ENCODE results near the gene SKOR1. TPM values are rescaled to one million over a fixed set of nuclear protein-coding genes. Genes with fewer than 3 reads are reported as not detected.

Gene SKOR1
- total and polyA plus RNA-seq, 7 donors, result 0.06 to 0.48 (median 0.13) TPM

GRCh38 chr15:67822537-67823313 is 2.6 kb upstream of the SKOR1 start:
- no peak overlapping the region for H3K27ac ChIP-seq
- no peak for TF ChIP-seq CTCF (IDR thresholded peaks at IDR 0.05)
- ATAC-seq (no peak), DNase-seq (peak; percentile 6 to 53)
- H3K4me1 ChIP-seq, result peaks cover 13% of the 10 kb centered on the region
- 2 to 5% (median 4%) methylated on average over 28 to 46 of the region's 46 CpGs for WGBS, 3 donors
- intact Hi-C loops (cut with DNase I), result no loop called here
- H3K36me3 ChIP-seq (ENCODE audit: insufficient read depth in 1 of 2, low read depth in 1 of 2), result no peaks in the 10 kb centered on the region
- H3K27me3 ChIP-seq (ENCODE audit: insufficient read depth in 3 of 3, low read length in 2 of 3), result peaks cover 0 to 99% (median 64%) of the 10 kb centered on the region in 3 donors
- no peaks in the 10 kb centered on the region for H3K9me3 ChIP-seq
- peak overlapping the region; percentile 58 for H3K4me3 ChIP-seq

- no peak for TF ChIP-seq CTCF (IDR thresholded peaks at IDR 0.05)
- no peak for ATAC-seq
- intact Hi-C loops (cut with DNase I), result no loop called here
- no peaks in the 10 kb centered on the region for H3K9me3 ChIP-seq
- H3K36me3 ChIP-seq (ENCODE audit: insufficient read depth in 1 of 2, low read depth in 1 of 2), result no peaks in the 10 kb centered on the region
- no peak overlapping the region for H3K27ac ChIP-seq
- H3K4me1 ChIP-seq, result peaks cover 13% of the 10 kb centered on the region
- DNase-seq, result peak in 1 of 2 donors; percentile 42
- 3 to 5% (median 3%) methylated on average over 57 to 94 of the region's 94 CpGs for WGBS, 3 donors
- peak overlapping the region; percentile 58 for H3K4me3 ChIP-seq
- H3K27me3 ChIP-seq (ENCODE audit: insufficient read depth in 3 of 3, low read length in 2 of 3), result peaks cover 0 to 99% (median 69%) of the 10 kb centered on the region in 3 donors
Measured at GRCh38 chr15:67823314-67824196, 1.8 kb upstream of the SKOR1 start.

GRCh38 chr15:67824197-67824968 is 926 bp upstream of the SKOR1 start:
- peaks cover 0 to 100% (median 74%) of the 10 kb centered on the region in 3 donors for H3K27me3 ChIP-seq (ENCODE audit: insufficient read depth in 3 of 3, low read length in 2 of 3)
- no peak for ATAC-seq
- WGBS, 3 donors, result 13 to 16% (median 15%) methylated on average over 21 of the region's 21 CpGs
- H3K4me3 ChIP-seq, result no peak overlapping the region
- peak in 1 of 2 donors; percentile 47 for DNase-seq
- TF ChIP-seq CTCF (IDR thresholded peaks at IDR 0.05), result no peak
- H3K27ac ChIP-seq, result no peak overlapping the region
- no peaks in the 10 kb centered on the region for H3K9me3 ChIP-seq
- peaks cover 13% of the 10 kb centered on the region for H3K4me1 ChIP-seq
- no peaks in the 10 kb centered on the region for H3K36me3 ChIP-seq (ENCODE audit: insufficient read depth in 1 of 2, low read depth in 1 of 2)
- intact Hi-C loops (cut with DNase I), result no loop called here

GRCh38 chr15:67825881-67826716 is 790 bp downstream of the SKOR1 start:
- H3K36me3 ChIP-seq (ENCODE audit: insufficient read depth in 1 of 2, low read depth in 1 of 2), result no peaks in the 10 kb centered on the region
- H3K27ac ChIP-seq, result no peak overlapping the region
- no peaks in the 10 kb centered on the region for H3K9me3 ChIP-seq
- DNase-seq (peak in 1 of 2 donors; percentile 52), ATAC-seq (no peak)
- intact Hi-C loops (cut with DNase I), result no loop called here
- peaks cover 0 to 100% (median 70%) of the 10 kb centered on the region in 3 donors for H3K27me3 ChIP-seq (ENCODE audit: insufficient read depth in 3 of 3, low read length in 2 of 3)
- no peak for TF ChIP-seq CTCF (IDR thresholded peaks at IDR 0.05)
- peak overlapping the region; percentile 32 for H3K4me3 ChIP-seq
- WGBS, 3 donors, result 12 to 24% (median 14%) methylated on average over 75 to 77 of the region's 77 CpGs
- peaks cover 13% of the 10 kb centered on the region for H3K4me1 ChIP-seq
